NCI-H774 (cell line): Measurements from ENCODE around the gene WNK4.

Experiments used
- DNase-seq: peaks from one replicate; lab custom pipeline; 2025; lab: John Stamatoyannopoulos, UW

The WNK4 gene

GRCh38 chr17:42841975-42842685, 61.7 kb downstream of the WNK4 start:
- no peak for DNase-seq

- DNase-seq = peak; percentile 72
Measured at GRCh38 chr17:42843358-42843934, 63.0 kb downstream of the WNK4 start.

GRCh38 chr17:42844271-42844670, 63.9 kb downstream of the WNK4 start, which contains the start of gene AOC2:
AOC2 (plus strand) TSS chr17:42844580; CDS start chr17:42844627, 47 bp downstream.
- DNase-seq = no peak

- no peak for DNase-seq
Measured at GRCh38 chr17:42844761-42845555, 64.5 kb downstream of the WNK4 start.

GRCh38 chr17:42845556-42845917, 65.1 kb downstream of the WNK4 start:
- DNase-seq = no peak

- DNase-seq = no peak
Measured at GRCh38 chr17:42845918-42846593, 65.6 kb downstream of the WNK4 start.
